ENCODE data around the gene TSSK2.

DNA sequence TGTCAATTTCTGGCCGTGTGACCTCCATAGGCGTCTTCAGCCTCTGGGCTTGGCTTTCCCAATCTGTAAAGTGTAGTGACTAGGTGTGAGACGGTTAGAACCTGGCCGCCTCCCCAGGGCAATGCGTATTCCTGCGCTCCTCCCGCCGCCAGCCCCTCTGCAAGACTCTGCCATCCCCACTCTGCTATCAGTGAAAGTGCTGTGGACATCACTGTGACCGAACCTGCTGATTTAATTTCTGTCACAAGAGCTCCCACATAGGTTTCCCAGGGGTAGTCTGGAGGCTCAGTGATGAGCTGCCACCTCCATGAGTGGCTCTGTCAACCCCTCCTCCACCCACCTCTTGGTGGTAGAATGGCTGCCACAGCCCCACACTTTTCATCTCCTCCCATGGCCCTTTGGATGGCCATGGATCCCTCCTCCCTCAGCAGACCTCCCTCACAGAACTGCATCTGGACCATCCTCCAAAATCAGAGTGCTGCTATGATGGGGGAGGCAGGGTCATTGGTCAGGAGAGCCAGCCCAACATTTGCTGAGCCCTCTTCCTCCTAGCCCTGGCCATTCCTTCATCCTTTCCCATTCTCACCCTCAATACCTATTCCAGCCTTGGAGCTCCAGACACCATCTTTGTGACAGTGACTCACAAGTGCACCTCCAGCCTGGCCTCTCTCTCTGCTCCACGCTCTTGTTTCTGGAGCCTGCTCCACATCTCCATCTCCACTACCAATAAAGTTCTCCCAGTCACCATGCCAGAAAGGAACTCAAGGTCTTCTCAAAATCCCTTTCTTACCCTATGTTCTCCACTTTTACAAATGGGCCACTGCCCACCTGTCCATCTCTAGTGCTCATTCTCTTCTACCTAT, 20.5 kb downstream of the TSSK2 start:
- TF ChIP-seq, protein P1, sequence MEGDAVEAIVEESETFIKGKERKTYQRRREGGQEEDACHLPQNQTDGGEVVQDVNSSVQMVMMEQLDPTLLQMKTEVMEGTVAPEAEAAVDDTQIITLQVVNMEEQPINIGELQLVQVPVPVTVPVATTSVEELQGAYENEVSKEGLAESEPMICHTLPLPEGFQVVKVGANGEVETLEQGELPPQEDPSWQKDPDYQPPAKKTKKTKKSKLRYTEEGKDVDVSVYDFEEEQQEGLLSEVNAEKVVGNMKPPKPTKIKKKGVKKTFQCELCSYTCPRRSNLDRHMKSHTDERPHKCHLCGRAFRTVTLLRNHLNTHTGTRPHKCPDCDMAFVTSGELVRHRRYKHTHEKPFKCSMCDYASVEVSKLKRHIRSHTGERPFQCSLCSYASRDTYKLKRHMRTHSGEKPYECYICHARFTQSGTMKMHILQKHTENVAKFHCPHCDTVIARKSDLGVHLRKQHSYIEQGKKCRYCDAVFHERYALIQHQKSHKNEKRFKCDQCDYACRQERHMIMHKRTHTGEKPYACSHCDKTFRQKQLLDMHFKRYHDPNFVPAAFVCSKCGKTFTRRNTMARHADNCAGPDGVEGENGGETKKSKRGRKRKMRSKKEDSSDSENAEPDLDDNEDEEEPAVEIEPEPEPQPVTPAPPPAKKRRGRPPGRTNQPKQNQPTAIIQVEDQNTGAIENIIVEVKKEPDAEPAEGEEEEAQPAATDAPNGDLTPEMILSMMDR (IDR thresholded peaks at IDR 0.05) = no peak
- TF ChIP-seq POLR2A (IDR thresholded peaks at IDR 0.05) = no peak
- TF ChIP-seq POLR2AphosphoS5 (IDR thresholded peaks at IDR 0.05) = no peak

Measured in transverse colon (tissue), 4 donors.